ENCODE results near the gene CRIP1. TPM values are rescaled to one million over a fixed set of nuclear protein-coding genes. Genes with fewer than 3 reads are reported as not detected.
A peak's percentile ranks its signal among the peaks of the same experiment; 100 is the strongest.

Gene CRIP1
- total and polyA plus RNA-seq, 10 of the 15 experiments (the other 5 are each of a cell fraction or from before 2014, with no cell fraction given) = 66.8 to 259 (median 154) TPM

- ATAC-seq (no peak), DNase-seq (ENCODE audit: low read depth, low spot score) (no peak), FAIRE-seq (no peak)
- no peaks in the 10 kb centered on the region for H3K4me1 ChIP-seq (ENCODE audit: control insufficient read depth, insufficient read depth, low read length)
- intact Hi-C loops (cut with micrococcal nuclease; ENCODE audit: unreplicated experiment) (no loop called here), in situ Hi-C loops (cut with MboI) (no loop called here)
- no peak for TF ChIP-seq RFX5 (IDR thresholded peaks at IDR 0.05; ENCODE audit: low read depth, low read length)
- peak; percentile 35; the same call in 1 of the 2 replicates for TF ChIP-seq POLR2A (IDR thresholded peaks at IDR 0.05; ENCODE audit: low read depth, low read length)
- TF ChIP-seq, protein P1, sequence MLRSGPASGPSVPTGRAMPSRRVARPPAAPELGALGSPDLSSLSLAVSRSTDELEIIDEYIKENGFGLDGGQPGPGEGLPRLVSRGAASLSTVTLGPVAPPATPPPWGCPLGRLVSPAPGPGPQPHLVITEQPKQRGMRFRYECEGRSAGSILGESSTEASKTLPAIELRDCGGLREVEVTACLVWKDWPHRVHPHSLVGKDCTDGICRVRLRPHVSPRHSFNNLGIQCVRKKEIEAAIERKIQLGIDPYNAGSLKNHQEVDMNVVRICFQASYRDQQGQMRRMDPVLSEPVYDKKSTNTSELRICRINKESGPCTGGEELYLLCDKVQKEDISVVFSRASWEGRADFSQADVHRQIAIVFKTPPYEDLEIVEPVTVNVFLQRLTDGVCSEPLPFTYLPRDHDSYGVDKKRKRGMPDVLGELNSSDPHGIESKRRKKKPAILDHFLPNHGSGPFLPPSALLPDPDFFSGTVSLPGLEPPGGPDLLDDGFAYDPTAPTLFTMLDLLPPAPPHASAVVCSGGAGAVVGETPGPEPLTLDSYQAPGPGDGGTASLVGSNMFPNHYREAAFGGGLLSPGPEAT (IDR thresholded peaks at IDR 0.05; ENCODE audit: low read depth) = no peak
- TF ChIP-seq, protein P2, sequence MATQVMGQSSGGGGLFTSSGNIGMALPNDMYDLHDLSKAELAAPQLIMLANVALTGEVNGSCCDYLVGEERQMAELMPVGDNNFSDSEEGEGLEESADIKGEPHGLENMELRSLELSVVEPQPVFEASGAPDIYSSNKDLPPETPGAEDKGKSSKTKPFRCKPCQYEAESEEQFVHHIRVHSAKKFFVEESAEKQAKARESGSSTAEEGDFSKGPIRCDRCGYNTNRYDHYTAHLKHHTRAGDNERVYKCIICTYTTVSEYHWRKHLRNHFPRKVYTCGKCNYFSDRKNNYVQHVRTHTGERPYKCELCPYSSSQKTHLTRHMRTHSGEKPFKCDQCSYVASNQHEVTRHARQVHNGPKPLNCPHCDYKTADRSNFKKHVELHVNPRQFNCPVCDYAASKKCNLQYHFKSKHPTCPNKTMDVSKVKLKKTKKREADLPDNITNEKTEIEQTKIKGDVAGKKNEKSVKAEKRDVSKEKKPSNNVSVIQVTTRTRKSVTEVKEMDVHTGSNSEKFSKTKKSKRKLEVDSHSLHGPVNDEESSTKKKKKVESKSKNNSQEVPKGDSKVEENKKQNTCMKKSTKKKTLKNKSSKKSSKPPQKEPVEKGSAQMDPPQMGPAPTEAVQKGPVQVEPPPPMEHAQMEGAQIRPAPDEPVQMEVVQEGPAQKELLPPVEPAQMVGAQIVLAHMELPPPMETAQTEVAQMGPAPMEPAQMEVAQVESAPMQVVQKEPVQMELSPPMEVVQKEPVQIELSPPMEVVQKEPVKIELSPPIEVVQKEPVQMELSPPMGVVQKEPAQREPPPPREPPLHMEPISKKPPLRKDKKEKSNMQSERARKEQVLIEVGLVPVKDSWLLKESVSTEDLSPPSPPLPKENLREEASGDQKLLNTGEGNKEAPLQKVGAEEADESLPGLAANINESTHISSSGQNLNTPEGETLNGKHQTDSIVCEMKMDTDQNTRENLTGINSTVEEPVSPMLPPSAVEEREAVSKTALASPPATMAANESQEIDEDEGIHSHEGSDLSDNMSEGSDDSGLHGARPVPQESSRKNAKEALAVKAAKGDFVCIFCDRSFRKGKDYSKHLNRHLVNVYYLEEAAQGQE (IDR thresholded peaks at IDR 0.05; ENCODE audit: low read depth, low read length) = no peak
- TF ChIP-seq CHD4 (IDR thresholded peaks at IDR 0.05) = no peak
- H3K9me3 ChIP-seq (replicated peaks; ENCODE audit: control insufficient read depth, insufficient read depth, low read length) = no peaks in the 10 kb centered on the region
- no peak overlapping the region for H3K4me3 ChIP-seq
- H3K36me3 ChIP-seq (ENCODE audit: control insufficient read depth in 2 of 2, insufficient read depth in 2 of 2, low read length in 1 of 2) = peaks cover 0 to 23% of the 10 kb centered on the region in 2 experiments; a peak in 3 of 4 replicates
- H2AFZ ChIP-seq (ENCODE audit: control insufficient read depth, low read depth, low read length) = no peak overlapping the region
- no peak overlapping the region for H3K4me2 ChIP-seq (ENCODE audit: control insufficient read depth, insufficient read depth)
- H3K27ac ChIP-seq (ENCODE audit: control insufficient read depth, insufficient read depth) = no peak overlapping the region
- ChIA-PET CTCF (no interaction called here), POLR2A (no interaction called here), RAD21 (ENCODE audit: unreplicated experiment) (no interaction called here), SMC1A (ENCODE audit: uncharacterized antibody, unreplicated experiment) (no interaction called here)
- no peaks in the 10 kb centered on the region for H3K27me3 ChIP-seq (replicated peaks in 1 of 2; ENCODE audit: control insufficient read depth in 2 of 2, insufficient read depth in 2 of 2, low read length in 1 of 2)
- no peak overlapping the region for H3K9ac ChIP-seq (ENCODE audit: control insufficient read depth, insufficient read depth, low read length)
- no TSS peak for BruUV-seq (replicated peaks)
- H3K79me2 ChIP-seq (ENCODE audit: control insufficient read depth, insufficient read depth, low read length) = no peaks in the 10 kb centered on the region
- WGBS (ENCODE audit: insufficient coverage, insufficient replicate concordance, low lambda C conversion rate, missing lambda C conversion rate) = 97% methylated on average over 26 of the region's 53 CpGs
- no peaks in the 10 kb centered on the region for H4K20me1 ChIP-seq (ENCODE audit: control insufficient read depth, insufficient read depth)
Measured at GRCh38 chr14:105466531-105467248, 20.0 kb upstream of the CRIP1 start.

Data from GM12878 (cell line).